Aorta (tissue), 5 donors: Measurements from ENCODE around the gene RELB. TPM values are rescaled to one million over a fixed set of nuclear protein-coding genes. Genes with fewer than 3 reads are reported as not detected.

Experiments used
- ATAC-seq: fragments of 200-7000 bp; cut with Tn5 transposase; one replicate; pipeline ENCODE4 v1.9.1; 2022; ENCODE audit warnings: moderate library complexity; ENCODE audit not compliant: low FRiP score
- DNase-seq, 2 donors: peaks; one replicate each; pipeline ENCODE4 v3.0.0-alpha.2; 2020
- H3K27ac ChIP-seq, 2 donors: one replicate each; pipeline ENCODE4 v1.5.1; 2013; ENCODE audit warnings: low read length in 2 of 2, mild to moderate bottlenecking in 2 of 2, moderate library complexity in 2 of 2, control low read depth in 1 of 2, inconsistent platforms in 1 of 2, low read depth in 1 of 2
- H3K27me3 ChIP-seq, 2 donors: one replicate each; pipeline ENCODE4 v1.6.1; 2013; ENCODE audit warnings: control low read depth in 1 of 2, low read length in 1 of 2, mild to moderate bottlenecking in 1 of 2, moderate library complexity in 1 of 2; ENCODE audit not compliant: insufficient read depth in 2 of 2, control insufficient read depth in 1 of 2
- H3K36me3 ChIP-seq, 2 donors: one replicate each; pipeline ENCODE4 v1.6.1; 2013; ENCODE audit warnings: control low read depth in 1 of 2, low read length in 1 of 2, mild to moderate bottlenecking in 1 of 2; ENCODE audit not compliant: insufficient read depth in 2 of 2, control insufficient read depth in 1 of 2
- H3K4me1 ChIP-seq, 2 donors: one replicate each; pipeline ENCODE4 v1.6.1; 2013; ENCODE audit warnings: low read length in 2 of 2, control low read depth in 1 of 2, mild to moderate bottlenecking in 1 of 2, moderate library complexity in 1 of 2; ENCODE audit not compliant: insufficient read depth in 2 of 2, control insufficient read depth in 1 of 2
- H3K4me3 ChIP-seq, 2 donors: one replicate each; pipeline ENCODE4 v1.5.1; 2013; ENCODE audit warnings: low read length in 2 of 2, control low read depth in 1 of 2, mild to moderate bottlenecking in 1 of 2
- H3K9me3 ChIP-seq: one replicate; pipeline ENCODE4 v1.6.1; 2013; ENCODE audit warnings: mild to moderate bottlenecking, low read length; ENCODE audit not compliant: control insufficient read depth
- WGBS, 2 donors: extraction: QIAGEN DNeasy Blood & Tissue Kit; methylation state at CpG; one replicate each; pipeline ENCODE4 v1.1.7; 2013; 5-methylcytosine and 5-hydroxymethylcytosine counted together
- intact Hi-C, 2 donors: fragments of 100-400 bp; cut with DNase I; formaldehyde crosslinking; loops; one replicate each; pipeline versions ENCODE4 v1.14.2 to v1.15.0; 2022
- polyA plus RNA-seq, 2 donors: library from polyadenylated mRNA; stranded (reverse); fragments of 200-250 nt; gene quantifications; one replicate each; pipeline ENCODE4 v1.2.3, GENCODE V29; 2013
- total RNA-seq, 2 donors: library from RNA; stranded (reverse); fragmentation: NEBNext Ultra II Directional; extraction: Animal tissue kit (Norgen Biotek cat#: 25700); gene quantifications; one replicate each; pipeline ENCODE4 v1.2.1, GENCODE V29; 2021
- donor health status: healthy with polysubstance abuse.
- donor health status: Bipolar disorder and iron deficiency.
- donor health status: DM: no; HTN: no; CAD: no.
- donor health status: DM: no; HTN: no; CAD: no.
- donor health status: DM: yes; HTN: yes; CAD: no.

RELB gene
- total and polyA plus RNA-seq, 4 donors, result 7.0 to 30.0 (median 15.4) TPM

DNA sequence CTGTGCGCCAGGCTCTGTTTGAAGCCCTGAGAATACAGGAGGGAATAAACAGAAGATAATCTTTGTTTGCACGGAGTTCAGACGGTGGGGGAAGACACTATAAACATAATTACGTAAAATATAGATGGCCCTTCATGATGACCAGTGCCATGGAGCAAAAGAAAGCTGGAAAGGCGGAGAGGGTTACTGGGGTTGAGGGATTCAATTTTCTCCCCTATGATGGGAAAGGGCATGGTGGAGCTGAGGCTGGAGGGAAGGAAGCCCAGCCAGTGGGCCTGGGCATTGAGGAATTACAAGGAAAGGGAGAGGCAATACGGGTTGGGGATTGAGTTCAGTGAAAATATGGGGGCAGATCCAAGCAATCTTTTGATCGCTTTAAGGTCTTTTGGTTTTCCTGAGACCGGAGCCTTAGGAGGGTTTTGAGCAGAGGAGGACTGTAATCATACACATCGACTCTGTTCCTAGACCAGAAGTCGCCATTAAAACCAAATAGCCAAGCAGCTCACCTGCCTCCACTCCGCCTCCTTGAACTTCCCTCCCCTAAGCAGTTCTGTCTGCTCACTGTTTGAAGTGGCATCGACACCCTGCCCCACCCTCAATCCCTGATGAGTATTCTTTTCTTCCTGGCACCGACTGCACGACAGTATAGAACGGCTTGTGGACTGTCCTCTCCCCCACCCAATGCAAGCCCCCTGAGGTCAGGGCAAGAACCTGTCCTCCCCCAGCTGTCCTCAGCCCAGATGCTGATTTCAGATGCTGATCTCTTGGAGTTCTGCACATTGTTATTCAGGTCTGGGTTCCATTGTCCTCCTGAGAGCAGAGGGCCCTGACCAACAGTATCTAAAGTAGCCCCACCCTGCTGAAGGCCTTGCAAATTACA is 75.8 kb downstream of the RELB start:
- ATAC-seq, result no peak
- no peak for DNase-seq
- intact Hi-C loops, result loop anchor here in 1 of 2 donors (5.0 kb wide), 1 partner anchor 40 kb away; the partner anchor contains the start of gene CLASRP
- H3K27ac ChIP-seq, result no peak overlapping the region
- no peaks in the 10 kb centered on the region for H3K4me1 ChIP-seq
- H3K27me3 ChIP-seq, result no peaks in the 10 kb centered on the region
- 78% methylated on average over 15 of the region's 15 CpGs for WGBS, 2 donors
- H3K4me3 ChIP-seq, result no peak overlapping the region
- no peaks in the 10 kb centered on the region for H3K36me3 ChIP-seq
- H3K9me3 ChIP-seq, result no peaks in the 10 kb centered on the region

DNA sequence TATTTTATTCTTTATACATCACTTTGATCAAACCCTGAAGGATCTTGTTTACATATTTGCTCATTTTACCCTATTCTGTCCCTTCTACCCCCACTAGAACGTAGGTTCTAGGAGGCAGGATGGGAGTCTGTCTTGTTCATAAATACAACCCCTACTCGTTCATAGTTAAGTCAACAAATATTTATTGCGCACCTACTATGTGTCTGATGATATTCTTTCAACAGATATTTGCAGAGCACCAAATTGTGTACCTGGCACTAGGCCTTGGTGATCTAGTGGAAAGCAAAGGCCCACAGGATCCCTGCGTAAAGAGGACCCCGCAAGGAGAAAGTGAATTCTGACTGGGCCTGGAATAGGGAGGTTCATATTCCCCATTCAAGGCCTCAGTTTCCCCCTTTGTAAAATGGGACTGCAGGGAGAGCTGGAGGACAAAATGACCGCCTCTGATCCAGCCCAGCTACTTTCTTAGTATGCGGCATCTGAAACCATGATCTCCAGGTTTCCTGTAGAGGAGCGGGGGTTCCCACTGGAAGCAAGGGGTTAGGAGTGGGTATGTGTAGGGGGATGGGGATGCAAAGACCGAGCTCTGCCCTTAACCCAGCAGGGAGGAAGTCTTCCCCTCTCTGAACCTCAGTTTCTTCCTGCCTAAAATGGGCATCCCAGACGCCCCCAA is 77.3 kb downstream of the RELB start:
- ATAC-seq (no peak), DNase-seq (no peak)
- Histone ChIP-seq H3K4me3 (peak overlapping the region in 1 of 2 donors; percentile 36), H3K9me3 (no peaks in the 10 kb centered on the region), H3K27me3 (no peaks in the 10 kb centered on the region), H3K4me1 (no peaks in the 10 kb centered on the region), H3K36me3 (no peaks in the 10 kb centered on the region), H3K27ac (no peak overlapping the region)
- 54% methylated on average over 10 of the region's 10 CpGs for WGBS, 2 donors
- intact Hi-C loops, result loop anchor here in 1 of 2 donors (5.0 kb wide), 1 partner anchor 41 kb away; the partner anchor contains the start of gene CLASRP

DNA sequence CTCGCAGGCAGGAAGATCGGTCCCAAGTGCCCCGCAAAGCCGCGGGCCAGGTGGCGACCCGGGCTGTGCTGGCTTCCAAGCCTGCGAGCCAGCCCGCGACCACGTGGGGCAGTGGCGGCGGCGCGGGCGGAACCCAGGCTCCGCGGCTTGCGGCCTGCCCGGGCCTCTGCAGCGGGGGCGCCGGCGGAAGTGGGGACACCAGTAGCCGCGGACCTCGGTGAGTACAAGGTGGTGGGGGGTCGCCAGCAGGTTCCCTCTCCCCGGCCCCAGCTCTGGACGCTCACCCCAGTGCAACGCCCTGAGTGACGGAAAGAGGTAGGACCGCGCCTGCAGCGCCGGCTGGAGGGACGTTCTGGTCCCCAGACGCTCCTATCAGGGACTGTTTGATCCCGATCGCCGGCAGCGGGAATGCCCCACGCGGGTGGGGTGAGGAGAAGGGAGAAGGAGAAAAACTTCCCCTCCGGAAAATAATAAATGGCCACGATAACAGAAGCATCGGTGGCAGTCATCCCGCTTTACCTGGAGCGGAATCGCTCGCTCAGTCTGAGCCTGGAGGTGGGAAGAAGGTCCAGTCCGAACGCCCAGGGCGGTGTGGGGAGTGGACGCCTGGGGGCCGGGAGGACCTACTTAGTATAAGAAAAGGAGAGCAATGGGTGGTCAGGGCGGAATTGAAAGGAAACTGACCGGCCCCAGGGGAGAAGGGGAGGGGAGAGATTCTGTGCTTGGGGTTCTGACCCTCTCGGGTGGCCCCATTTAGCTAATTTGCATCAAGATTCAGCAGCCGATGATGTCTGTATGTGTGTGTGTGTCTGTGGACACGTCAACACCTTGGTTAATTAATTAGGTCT is 78.0 kb downstream of the RELB start, which contains the start of gene GEMIN7:
Gene GEMIN7, plus strand, starts transcription at position 198 of the 848 bp plus-strand sequence. CDS start 10,855 bp downstream, outside the sequence.
- intact Hi-C loops, result loop anchor here in 1 of 2 donors (5.0 kb wide), 1 partner anchor 42 kb away; the partner anchor contains the start of gene CLASRP
- no peaks in the 10 kb centered on the region for H3K9me3 ChIP-seq
- ATAC-seq (peak; percentile 92), DNase-seq (peak; percentile 76 to 91)
- H3K4me1 ChIP-seq, result no peaks in the 10 kb centered on the region
- 0% methylated on average over 58 to 61 of the region's 61 CpGs for WGBS, 2 donors
- peak within 1 kb of the TSS; percentile 36 to 88 for H3K4me3 ChIP-seq
- no peaks in the 10 kb centered on the region for H3K36me3 ChIP-seq
- H3K27me3 ChIP-seq, result no peaks in the 10 kb centered on the region
- no peak within 1 kb of the TSS for H3K27ac ChIP-seq

DNA sequence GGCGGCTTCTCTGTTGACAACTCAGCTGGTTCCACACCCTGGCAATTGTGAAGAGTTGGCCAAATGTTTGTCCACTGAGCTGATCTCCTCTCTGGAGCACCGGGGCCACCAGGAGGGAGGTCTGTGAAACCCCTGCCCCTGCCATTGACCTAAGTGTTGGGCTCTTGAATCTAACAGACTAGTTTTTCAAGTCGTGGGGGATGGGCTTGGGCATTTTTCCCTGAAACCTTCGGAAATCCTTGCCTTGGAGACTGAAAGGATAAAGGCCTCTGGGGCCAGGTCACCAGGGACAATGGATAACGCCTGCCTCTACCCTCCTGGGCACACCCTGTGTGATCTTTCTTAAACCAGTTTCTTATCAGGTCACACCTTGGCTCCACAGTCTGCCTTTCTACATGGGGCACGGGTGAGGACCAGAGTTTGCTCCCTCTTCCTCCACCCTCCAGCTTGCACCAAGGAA is 78.7 kb downstream of the RELB start:
- Histone ChIP-seq H3K27me3 (no peaks in the 10 kb centered on the region), H3K4me1 (no peaks in the 10 kb centered on the region), H3K36me3 (no peaks in the 10 kb centered on the region), H3K4me3 (peak overlapping the region; percentile 36 to 88), H3K9me3 (no peaks in the 10 kb centered on the region), H3K27ac (no peak overlapping the region)
- intact Hi-C loops, result loop anchor here in 1 of 2 donors (5.0 kb wide), 1 partner anchor 43 kb away; the partner anchor contains the start of gene CLASRP
- ATAC-seq (no peak), DNase-seq (no peak)
- 6 to 7% methylated on average over 6 of the region's 6 CpGs for WGBS, 2 donors

DNA sequence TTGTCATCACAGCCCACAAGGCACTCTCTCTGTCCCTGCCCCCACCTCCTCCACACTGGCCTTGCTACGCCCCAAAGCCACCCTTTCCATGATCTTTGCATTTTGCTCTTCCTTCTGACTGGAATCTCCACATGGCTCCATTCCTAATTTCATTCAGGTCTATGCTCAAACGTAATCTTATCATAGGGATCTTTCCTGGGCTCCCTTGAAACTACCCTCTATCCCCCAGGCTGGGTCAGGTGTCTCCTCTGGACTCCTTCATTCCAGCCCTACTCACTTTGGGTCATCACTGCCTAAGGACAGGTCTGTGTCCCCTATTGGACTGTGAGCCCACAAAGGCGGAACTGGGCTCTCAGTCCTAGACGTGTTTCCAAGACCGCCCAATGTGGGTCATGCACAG is 80.9 kb downstream of the RELB start:
- Histone ChIP-seq H3K36me3 (no peaks in the 10 kb centered on the region), H3K27ac (no peak overlapping the region), H3K9me3 (no peaks in the 10 kb centered on the region), H3K27me3 (no peaks in the 10 kb centered on the region), H3K4me3 (no peak overlapping the region), H3K4me1 (no peaks in the 10 kb centered on the region)
- ATAC-seq, result no peak
- intact Hi-C loops, result no loop called here
- DNase-seq, result no peak
- WGBS, 2 donors, result 89 to 90% methylated on average over 5 of the region's 5 CpGs

DNA sequence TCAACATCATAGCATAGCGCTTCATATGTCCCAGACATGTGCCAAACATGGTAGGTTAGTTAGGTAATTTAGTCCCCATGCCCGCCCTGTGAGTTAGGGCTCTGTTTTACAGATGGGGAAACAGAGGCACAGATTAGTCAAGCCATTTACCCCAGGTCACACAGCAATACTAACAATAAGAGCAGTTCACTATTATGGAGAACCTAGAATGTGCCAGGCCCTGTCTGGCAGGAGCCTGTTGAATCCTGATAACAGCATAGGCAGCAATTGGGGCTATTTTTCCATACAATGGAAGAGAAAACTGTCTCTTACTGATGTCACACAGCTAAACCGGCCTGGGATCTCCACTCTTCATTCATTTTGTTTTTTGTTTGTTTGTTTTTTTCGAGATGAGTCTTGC is 85.2 kb downstream of the RELB start:
- Histone ChIP-seq H3K4me3 (no peak overlapping the region), H3K27ac (no peak overlapping the region), H3K4me1 (no peaks in the 10 kb centered on the region), H3K36me3 (no peaks in the 10 kb centered on the region), H3K27me3 (no peaks in the 10 kb centered on the region), H3K9me3 (no peaks in the 10 kb centered on the region)
- no peak for ATAC-seq
- intact Hi-C loops, result no loop called here
- WGBS, 2 donors, result 94 to 95% methylated on average over 4 of the region's 4 CpGs
- DNase-seq, result no peak

DNA sequence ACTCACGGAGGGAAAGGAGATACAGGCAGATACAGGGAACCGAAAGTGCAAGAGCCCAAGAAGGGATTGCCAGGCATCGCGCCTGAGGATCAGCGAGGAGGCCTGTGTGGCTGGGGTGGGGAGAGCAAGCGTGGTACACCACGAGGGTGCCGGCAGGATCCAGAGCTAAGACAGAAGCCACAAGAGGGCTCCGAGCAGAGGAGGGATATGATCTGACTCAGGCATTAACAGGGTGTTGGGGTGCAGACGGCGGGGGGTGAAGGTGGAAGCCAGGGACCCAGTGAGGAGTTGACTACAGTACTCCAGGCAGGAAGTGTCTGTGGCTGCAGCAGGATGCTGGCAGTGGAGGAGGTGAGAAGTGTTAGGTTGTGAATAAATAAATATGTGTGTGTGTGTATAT is 86.3 kb downstream of the RELB start:
- 87 to 91% methylated on average over 11 of the region's 11 CpGs for WGBS, 2 donors
- no peaks in the 10 kb centered on the region for H3K9me3 ChIP-seq
- H3K36me3 ChIP-seq, result no peaks in the 10 kb centered on the region
- no peaks in the 10 kb centered on the region for H3K4me1 ChIP-seq
- DNase-seq (no peak), ATAC-seq (no peak)
- H3K27ac ChIP-seq, result no peak overlapping the region
- H3K27me3 ChIP-seq, result no peaks in the 10 kb centered on the region
- intact Hi-C loops, result no loop called here
- H3K4me3 ChIP-seq, result no peak overlapping the region
